K562 (cell line): ENCODE data around the gene MYMX. TPM values are rescaled to one million over a fixed set of nuclear protein-coding genes. Genes with fewer than 3 reads are reported as not detected.

ENCODE experiments used
- CAMTA2 ChIP-seq: fragments of 250-450 bp; sonication (Bioruptor Pico); conservative IDR thresholded peaks from 2 replicates; pipeline ENCODE4 v1.5.1; 2022
- E2F5 ChIP-seq: sonication (generic); formaldehyde crosslinking; IDR thresholded peaks from 2 replicates; pipeline ENCODE4 v1.8.0; 2022; ENCODE audit warnings: mild to moderate bottlenecking, missing genetic modification reagents
- ETV5 ChIP-seq: sonication (generic); formaldehyde crosslinking; IDR thresholded peaks from 2 replicates; pipeline ENCODE4 v1.4.0; 2020; ENCODE audit warnings: low read depth, mild to moderate bottlenecking, missing genetic modification reagents
- GTF2F1 ChIP-seq: IDR thresholded peaks from 2 replicates; pipeline ENCODE4 v1.6.1; 2011; ENCODE audit warnings: low read depth, low read length, improper control_type of control experiment
- MCM2 ChIP-seq: fragments of 450-650 bp; IDR thresholded peaks from 2 replicates; pipeline ENCODE4 v1.6.1; 2017; ENCODE audit warnings: low read depth, mild to moderate bottlenecking
- NCOR1 ChIP-seq: fragments of 450-650 bp; IDR thresholded peaks from 2 replicates; pipeline ENCODE4 v1.6.1; 2016; ENCODE audit warnings: mild to moderate bottlenecking, moderate library complexity
- NKRF ChIP-seq: fragments of 450-650 bp; IDR thresholded peaks from 2 replicates; pipeline ENCODE4 v1.6.1; 2016; ENCODE audit warnings: borderline replicate concordance
- OTX1 ChIP-seq: fragments of 450-650 bp; formaldehyde crosslinking; IDR thresholded peaks from 2 replicates; pipeline ENCODE4 v1.4.0; 2022; ENCODE audit warnings: mild to moderate bottlenecking
- POLR2A ChIP-seq: fragments of 450-650 bp; conservative IDR thresholded peaks from 2 replicates; pipeline ENCODE4 v1.6.1; 2016
- POLR2AphosphoS5 ChIP-seq: IDR thresholded peaks from 2 replicates; pipeline ENCODE4 v1.6.1; 2011; ENCODE audit warnings: mild to moderate bottlenecking, low read depth, low read length, moderate library complexity; ENCODE audit not compliant: control insufficient read depth, insufficient read depth
- RBFOX2 ChIP-seq: fragments of 200-400 bp; formaldehyde crosslinking; IDR thresholded peaks from 2 replicates; pipeline ENCODE4 v1.6.1; 2017; ENCODE audit warnings: low read depth, mild to moderate bottlenecking, low read length, moderate library complexity
- STAG1 ChIP-seq: sonication (generic); formaldehyde crosslinking; IDR thresholded peaks from 2 replicates; pipeline ENCODE4 v1.5.0; 2020; ENCODE audit warnings: missing genetic modification reagents, borderline replicate concordance
- TAF1 ChIP-seq: IDR thresholded peaks from 2 replicates; pipeline ENCODE4 v1.6.1; 2011; ENCODE audit warnings: mild to moderate bottlenecking, low read length, moderate library complexity; ENCODE audit not compliant: insufficient read depth, control insufficient read depth, severe bottlenecking; ENCODE audit errors: extremely low read depth
- TEAD1 ChIP-seq, 2 experiments: fragments of 450-650 bp in 1 of 2; sonication (generic) in 1 of 2; formaldehyde crosslinking; IDR thresholded peaks; 2 replicates each; pipeline versions ENCODE4 v1.4.0 to v1.8.0; 2020 to 2022; ENCODE audit warnings: mild to moderate bottlenecking in 2 of 2, missing genetic modification reagents in 1 of 2
- ZBTB34 ChIP-seq: fragments of 250-450 bp; sonication (Bioruptor Pico); IDR thresholded peaks from 2 replicates; pipeline ENCODE4 v1.8.0; 2021; ENCODE audit warnings: mild to moderate bottlenecking, moderate library complexity
- ZNF224 ChIP-seq: sonication (generic); formaldehyde crosslinking; IDR thresholded peaks from 2 replicates; pipeline ENCODE4 v1.8.0; 2022; ENCODE audit warnings: mild to moderate bottlenecking, missing genetic modification reagents
- polyA plus RNA-seq, 8 experiments: library from polyadenylated mRNA; depleted of rRNA in 4 of 8; stranded (reverse) in 5 of 8; unstranded in 3 of 8; fragments of >200 nt; fragmentation: Nextera tagmentation in 2 of 8; fragmentation: Illumina TruSeq in 1 of 8; extraction: Ambion mirVana in 2 of 8; extraction: Trizol in 1 of 8; gene quantifications; 2 replicates each; pipeline versions ENCODE4 v1.2.1 to v1.2.3, GENCODE V29; 2011 to 2014; ENCODE audit warnings: inconsistent platforms in 1 of 8, missing spikeins in 1 of 8
- total RNA-seq, 7 experiments: library from RNA; depleted of rRNA in 6 of 7; stranded (reverse); fragments of >200 nt in 6 of 7; fragmentation: Illumina TruSeq in 2 of 7; extraction: Trizol in 2 of 7; gene quantifications; 2 replicates each; pipeline versions ENCODE4 v1.2.1 to v1.2.3, GENCODE V29; 2011 to 2021; ENCODE audit warnings: low replicate concordance in 1 of 7
- TF ChIP-seq, protein P1 (sequence below): fragments of 450-650 bp; IDR thresholded peaks from 2 replicates; pipeline ENCODE4 v1.6.1; 2018; ENCODE audit warnings: mild to moderate bottlenecking, low read depth; ENCODE audit not compliant: partially characterized antibody

Gene MYMX
- total and polyA plus RNA-seq, 9 of the 15 experiments (the other 6 are each of a cell fraction or from before 2014, with no cell fraction given): 0.12 TPM; not detected in 8

- TF ChIP-seq, protein P1, sequence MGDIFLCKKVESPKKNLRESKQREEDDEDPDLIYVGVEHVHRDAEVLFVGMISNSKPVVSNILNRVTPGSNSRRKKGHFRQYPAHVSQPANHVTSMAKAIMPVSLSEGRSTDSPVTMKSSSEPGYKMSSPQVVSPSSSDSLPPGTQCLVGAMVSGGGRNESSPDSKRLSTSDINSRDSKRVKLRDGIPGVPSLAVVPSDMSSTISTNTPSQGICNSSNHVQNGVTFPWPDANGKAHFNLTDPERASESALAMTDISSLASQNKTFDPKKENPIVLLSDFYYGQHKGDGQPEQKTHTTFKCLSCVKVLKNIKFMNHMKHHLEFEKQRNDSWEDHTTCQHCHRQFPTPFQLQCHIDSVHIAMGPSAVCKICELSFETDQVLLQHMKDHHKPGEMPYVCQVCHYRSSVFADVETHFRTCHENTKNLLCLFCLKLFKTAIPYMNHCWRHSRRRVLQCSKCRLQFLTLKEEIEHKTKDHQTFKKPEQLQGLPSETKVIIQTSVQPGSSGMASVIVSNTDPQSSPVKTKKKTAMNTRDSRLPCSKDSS: no peak
- TF ChIP-seq CAMTA2: 0 out of 2 replicates have a peak, but pooled peaks have one; percentile 42
- peak; percentile 94 for TF ChIP-seq POLR2A
- 0 out of 2 replicates have a peak, but pooled peaks have one; percentile 74 for TF ChIP-seq E2F5 (CRISPR knock-in tag)
- 0 out of 2 replicates have a peak, but pooled peaks have one; percentile 50 for TF ChIP-seq GTF2F1
- TF ChIP-seq TEAD1 (CRISPR knock-in tag; IDR thresholded peaks at IDR 0.05): peak; percentile 33 to 61; a peak in 1 of 4 replicates
- TF ChIP-seq POLR2AphosphoS5: peak; percentile 87
- peak; percentile 39; the same call in 1 of the 2 replicates for TF ChIP-seq ZNF224 (CRISPR knock-in tag)
- TF ChIP-seq ETV5: no peak
- peak; percentile 22 for TF ChIP-seq TAF1
- TF ChIP-seq MCM2: no peak
- 0 out of 2 replicates have a peak, but pooled peaks have one; percentile 23 for TF ChIP-seq NKRF
- no peak for TF ChIP-seq STAG1 (CRISPR knock-in tag)
- TF ChIP-seq ZBTB34 (CRISPR knock-in tag): no peak
- TF ChIP-seq OTX1 (CRISPR knock-in tag): peak; percentile 59; the same call in 1 of the 2 replicates
- peak; percentile 82 for TF ChIP-seq RBFOX2
- TF ChIP-seq NCOR1: peak; percentile 39; the same call in 1 of the 2 replicates
These were observed 37.7 kb downstream of the MYMX start (continued) for GRCh38 chr6:44254191-44255104.
